GM21717 (cell line): ENCODE results near the gene TSPAN4.

Experiments
- ATAC-seq: cut with Tn5 transposase; IDR thresholded peaks from one replicate; pipeline ENCODE4 v1.9.1; 2021; ENCODE audit warnings: mild to moderate bottlenecking, moderate library complexity; ENCODE audit not compliant: unreplicated experiment

The TSPAN4 gene

DNA sequence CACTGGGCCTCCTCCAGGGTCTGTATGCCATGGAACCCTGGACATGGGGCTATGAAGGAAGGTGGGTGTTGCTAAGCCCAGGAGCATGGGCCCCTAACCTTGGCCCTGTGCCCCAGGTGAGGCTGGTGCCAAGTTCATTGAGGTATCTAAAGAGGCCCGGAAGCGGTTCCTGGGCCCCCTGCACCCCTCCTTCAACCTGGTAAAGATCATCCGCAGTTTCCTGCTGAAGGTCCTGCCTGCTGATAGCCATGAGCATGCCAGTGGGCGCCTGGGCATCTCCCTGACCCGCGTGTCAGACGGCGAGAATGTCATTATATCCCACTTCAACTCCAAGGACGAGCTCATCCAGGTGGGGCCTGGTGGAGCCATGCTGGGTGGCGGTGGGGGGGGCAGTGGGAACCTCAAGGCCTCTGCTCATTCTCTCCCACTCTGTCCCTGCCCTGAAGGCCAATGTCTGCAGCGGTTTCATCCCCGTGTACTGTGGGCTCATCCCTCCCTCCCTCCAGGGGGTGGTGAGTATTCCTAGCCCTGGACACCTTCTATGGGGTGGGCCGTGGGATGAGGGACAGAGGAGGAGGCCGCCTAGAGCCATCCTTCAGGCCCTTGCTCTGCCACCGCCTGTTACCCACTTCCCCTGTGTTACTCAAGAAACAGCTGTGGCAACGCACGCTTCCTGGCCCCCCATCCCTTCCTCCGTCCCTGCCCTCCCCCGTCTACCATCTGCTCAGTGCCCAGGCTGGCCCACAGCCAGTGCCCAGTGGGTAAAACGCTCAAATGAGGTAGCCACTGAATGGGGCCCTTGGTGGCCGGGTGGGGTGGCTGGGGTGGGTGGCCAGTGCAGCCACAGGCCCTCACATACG is 20.9 kb upstream of the TSPAN4 start:
- no peak for ATAC-seq

DNA sequence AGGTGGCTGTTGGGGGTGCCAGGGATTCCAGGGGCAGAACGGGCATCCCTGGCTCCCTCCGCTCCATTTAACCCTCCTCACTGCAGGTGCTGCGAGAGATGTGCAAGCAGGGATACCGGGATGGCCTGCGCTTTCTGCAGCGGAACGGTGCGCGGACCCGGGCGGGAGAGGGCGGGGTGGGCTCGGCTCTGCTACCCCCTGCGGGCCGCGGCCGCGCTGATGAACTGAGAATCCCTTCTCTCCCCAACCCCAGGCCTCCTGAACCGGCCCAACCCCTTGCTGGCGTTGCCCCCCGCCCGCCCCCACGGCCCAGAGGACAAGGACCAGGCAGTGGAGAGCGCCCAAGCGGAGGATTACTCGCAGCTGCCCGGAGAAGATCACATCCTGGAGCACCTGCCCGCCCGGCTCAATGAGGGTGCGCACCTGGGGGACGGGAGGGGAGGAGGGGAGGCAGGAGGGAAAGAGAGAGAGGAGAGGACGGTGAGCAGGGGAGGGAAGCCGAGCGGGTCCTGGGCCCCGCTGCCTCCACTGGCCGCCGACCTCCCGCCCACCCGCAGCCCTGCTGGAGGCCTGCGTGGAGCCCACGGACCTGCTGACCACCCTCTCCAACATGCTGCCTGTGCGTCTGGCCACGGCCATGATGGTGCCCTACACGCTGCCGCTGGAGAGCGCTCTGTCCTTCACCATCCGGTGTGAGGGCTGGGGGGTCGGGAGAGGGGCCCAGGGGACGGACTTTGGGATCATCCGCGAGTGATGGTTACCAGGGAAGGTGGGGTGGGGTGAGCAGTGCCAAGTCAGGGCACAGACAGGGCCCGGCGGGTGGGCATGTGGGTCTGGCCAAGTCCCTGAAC is 19.0 kb upstream of the TSPAN4 start:
- no peak for ATAC-seq

DNA sequence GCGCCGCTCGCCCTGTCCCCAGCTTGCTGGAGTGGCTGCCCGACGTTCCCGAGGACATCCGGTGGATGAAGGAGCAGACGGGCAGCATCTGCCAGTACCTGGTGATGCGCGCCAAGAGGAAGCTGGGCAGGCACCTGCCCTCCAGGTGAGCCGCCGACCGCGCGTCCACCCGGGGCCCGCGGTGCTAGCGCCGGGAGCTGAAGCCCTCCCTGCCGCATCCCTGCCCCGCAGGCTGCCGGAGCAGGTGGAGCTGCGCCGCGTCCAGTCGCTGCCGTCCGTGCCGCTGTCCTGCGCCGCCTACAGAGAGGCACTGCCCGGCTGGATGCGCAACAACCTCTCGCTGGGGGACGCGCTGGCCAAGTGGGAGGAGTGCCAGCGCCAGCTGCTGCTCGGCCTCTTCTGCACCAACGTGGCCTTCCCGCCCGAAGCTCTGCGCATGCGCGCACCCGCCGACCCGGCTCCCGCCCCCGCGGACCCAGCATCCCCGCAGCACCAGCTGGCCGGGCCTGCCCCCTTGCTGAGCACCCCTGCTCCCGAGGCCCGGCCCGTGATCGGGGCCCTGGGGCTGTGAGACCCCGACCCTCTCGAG is 18.3 kb upstream of the TSPAN4 start:
- no peak for ATAC-seq

DNA sequence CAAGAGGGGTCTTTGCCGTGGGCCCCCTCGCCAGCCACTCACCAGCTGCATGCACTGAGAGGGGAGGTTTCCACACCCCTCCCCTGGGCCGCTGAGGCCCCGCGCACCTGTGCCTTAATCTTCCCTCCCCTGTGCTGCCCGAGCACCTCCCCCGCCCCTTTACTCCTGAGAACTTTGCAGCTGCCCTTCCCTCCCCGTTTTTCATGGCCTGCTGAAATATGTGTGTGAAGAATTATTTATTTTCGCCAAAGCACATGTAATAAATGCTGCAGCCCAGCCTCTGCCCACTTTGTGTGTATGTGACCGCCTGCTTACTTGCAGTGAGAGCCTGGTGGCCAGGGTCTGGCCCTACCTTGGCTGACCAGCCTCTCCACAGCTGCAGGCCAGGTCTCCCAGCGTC is 17.7 kb upstream of the TSPAN4 start:
- no peak for ATAC-seq

DNA sequence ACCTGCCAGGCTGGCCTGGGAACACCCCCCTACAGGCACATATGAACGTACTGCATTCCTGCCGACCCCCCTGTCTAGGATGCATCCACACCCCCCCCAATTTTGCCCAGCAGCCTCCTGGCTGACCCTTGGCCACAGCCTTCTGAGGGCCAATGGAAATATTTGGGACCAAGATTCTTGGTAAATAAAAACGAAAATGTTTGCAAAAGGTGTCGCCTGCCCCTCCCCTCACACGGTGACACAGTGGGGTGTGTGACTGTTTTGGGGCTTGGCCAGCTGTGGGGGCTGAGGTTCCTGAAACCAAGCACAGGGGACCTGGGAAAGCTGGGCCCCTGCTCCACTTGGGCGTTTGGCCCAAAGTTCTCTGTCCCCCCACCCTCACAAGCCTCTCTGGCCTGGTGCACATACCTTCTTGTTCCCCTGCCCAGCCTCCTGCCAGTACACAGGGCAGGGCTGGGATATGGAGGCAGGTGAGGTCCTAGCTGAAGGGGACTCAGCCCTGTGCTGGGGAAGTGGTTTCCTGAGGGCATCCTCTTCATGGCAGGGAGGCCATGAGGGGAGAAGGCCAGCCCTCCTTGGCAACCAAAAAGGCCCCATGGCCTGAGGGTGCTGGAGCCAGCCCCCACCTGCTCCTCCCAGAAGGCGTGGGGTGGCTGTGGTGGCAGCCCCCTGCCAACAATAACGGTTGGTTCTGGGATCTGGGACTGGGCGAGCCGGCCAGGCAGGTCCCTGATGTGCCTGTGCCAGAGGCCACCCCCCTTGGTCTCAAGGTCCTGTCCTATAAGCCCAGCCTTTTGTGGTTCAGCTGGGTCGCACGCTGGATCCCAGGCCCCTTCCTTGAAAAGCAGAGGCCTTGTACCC is 17.1 kb upstream of the TSPAN4 start:
- no peak for ATAC-seq

DNA sequence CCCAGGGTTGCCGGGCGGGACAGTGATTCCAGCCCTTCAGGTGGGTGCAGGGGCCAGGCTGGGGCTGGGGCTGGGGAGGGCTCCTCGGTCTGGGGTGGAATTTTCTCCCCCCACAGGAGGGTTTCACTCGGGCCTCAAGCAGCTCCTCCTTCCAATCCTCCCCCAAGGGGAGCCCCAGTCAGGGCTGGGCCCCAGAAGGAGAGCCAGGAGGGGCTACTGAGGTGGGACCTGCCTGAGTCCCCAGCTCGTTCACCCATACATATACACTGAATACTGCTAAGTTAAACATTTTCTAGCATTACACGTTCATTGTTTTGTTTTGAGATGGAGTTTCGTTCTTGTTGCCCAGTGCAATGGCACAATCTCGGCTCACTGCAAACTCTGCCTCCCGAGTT is 16.4 kb upstream of the TSPAN4 start:
- no peak for ATAC-seq

DNA sequence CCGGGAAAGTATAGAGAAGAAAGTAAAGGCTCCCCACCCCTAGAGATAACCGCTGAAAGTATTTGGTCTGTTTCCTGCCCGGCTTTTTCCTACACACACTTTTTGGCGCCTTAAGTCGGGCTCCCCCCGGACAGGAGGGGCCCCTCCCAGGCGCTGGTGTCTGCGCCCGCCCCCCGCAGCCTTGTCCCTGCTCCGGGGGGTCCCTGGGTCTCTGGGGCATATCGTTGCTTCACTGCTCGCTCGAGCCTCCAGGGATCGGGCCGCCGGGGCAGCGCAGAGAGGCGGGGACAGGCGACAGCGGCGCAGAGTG is 15.9 kb upstream of the TSPAN4 start:
- no peak for ATAC-seq

DNA sequence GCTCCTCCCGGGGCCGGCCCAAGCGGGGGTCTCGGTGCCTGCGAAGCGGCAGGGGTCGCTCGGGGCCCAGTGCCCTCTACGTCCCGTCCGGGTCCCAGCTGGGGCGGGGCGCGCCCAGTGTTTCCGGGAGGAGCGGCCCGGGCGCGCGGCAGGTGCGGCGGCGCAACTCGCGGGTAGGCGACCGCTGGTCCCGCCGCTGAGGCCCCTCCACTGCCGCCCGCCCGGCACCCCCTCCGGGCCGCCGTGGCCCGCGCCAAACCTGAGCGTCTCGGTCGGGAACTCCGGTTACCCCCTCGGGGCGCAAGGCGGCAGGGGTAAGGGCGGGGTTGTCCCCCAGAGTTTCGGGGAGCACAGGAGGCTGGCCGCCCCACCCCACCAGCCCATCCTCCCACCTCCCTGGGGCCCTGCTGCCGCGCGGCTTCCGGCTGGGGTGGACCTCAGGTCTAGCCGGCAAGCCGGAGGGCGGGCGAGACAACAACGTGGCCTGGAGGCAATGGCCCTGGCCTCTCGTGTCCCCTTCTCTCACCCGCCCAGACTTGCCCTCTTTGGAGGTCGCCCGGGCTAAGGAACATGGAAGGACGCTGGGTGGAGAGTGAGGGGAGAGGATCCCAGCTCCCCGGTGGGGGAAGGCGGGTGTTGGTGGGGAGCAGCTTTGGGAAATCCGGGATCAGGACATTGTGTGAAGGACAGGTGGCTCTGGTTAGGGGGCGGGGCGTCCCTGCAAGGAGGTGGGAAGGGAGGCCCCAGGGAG is 15.3 kb upstream of the TSPAN4 start:
- ATAC-seq, result peak; percentile 29

DNA sequence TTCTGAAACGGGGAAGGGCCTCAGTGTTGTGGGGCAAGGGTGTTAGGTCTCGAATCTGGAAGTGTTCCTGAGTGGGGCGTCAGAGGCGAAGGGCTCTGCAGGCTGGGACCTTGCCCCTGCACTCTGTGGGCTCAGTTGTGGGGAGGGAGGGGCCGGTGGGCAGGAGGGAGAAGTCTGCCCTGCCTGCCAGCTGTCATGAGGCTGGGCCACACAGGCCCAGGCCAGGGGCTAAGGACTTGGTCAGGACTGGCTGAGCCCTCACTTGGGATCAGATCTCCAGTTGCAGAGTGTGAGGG is 14.8 kb upstream of the TSPAN4 start, which contains the start of gene CRACR2B:
Gene CRACR2B, plus strand, starts transcription at position 23 of the 296 bp plus-strand sequence. CDS start 689 bp downstream, outside the sequence.
- ATAC-seq, result no peak

DNA sequence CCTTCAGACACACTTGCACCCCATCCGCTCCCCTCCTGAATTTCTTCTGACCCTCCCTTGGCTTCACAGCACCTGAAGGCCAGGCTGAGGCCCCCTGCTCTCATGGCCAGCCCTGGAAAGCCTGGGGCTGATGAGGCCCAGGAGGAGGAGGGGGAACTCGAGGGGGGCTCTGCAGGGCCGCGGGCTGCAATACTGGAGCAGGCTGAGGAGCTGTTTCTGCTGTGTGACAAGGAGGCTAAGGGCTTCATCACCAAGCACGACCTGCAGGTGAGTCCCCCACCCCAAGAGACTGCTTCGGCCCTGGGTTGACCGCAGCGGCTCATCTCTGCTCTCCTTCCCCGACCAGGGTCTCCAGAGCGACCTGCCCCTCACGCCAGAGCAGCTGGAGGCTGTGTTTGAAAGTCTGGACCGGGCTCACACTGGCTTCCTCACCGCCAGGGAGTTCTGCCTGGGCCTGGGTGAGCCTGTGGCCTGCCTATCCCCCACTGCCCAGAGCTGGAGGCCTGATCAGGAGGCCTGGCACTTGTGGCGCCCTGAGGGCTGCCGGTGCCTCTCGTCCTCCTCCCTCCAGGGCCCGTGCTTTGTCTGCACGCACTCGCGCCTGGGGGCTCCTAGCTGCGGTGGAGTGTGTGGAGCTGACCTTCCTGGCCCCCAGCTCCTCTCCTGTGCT is 14.0 kb upstream of the TSPAN4 start:
- ATAC-seq, result no peak

DNA sequence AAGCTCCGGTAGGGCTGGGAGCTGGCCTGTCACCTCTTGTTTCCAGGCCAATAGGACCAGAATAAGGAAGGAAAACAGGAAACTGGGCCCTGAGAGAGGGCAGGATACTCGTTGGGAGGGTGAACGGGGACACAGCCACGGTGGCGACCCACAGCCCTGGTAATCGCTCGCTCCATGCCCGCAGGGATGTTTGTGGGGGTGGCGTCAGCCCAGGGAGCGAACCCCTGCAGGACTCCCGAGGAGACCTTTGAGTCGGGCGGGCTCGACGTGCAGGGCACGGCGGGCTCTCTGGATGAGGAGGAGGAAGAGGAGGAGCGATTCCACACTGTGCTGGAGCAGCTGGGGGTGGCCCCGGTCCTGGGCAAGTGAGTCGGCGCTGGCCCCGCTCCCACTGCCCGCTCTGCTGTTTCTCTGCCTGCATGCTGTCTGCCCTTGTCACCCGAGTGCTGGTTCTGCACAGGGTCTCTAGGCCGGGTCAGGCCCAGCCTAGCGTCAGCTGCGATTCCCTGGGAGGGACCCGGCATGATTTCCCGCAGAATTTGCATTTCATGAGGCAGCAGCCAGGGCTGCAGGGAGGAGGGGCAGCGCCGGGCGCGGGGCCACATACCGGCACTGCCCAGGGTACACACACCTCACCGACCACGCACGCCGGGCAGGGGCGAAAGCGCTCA is 13.3 kb upstream of the TSPAN4 start:
- no peak for ATAC-seq

DNA sequence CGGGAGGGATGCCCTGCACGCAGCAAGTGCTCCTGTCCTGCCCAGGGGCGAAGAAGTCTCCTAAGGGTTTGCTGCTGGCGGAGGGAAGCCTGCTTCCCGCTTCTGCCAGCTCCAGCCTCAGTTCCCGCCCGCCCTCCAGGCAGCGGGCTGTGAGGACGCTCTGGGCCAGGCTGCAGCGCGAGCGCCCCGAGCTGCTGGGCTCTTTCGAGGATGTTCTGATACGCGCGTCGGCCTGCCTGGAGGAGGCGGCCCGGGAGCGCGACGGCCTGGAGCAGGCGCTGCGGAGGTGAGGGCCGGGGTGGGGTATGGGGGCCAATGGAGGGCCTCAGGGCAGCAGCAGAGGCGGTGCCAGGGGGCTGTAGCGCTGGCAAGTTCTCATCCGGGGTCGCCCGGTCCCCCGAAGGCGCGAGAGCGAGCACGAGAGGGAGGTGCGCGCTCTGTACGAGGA is 12.8 kb upstream of the TSPAN4 start:
- ATAC-seq, result no peak

DNA sequence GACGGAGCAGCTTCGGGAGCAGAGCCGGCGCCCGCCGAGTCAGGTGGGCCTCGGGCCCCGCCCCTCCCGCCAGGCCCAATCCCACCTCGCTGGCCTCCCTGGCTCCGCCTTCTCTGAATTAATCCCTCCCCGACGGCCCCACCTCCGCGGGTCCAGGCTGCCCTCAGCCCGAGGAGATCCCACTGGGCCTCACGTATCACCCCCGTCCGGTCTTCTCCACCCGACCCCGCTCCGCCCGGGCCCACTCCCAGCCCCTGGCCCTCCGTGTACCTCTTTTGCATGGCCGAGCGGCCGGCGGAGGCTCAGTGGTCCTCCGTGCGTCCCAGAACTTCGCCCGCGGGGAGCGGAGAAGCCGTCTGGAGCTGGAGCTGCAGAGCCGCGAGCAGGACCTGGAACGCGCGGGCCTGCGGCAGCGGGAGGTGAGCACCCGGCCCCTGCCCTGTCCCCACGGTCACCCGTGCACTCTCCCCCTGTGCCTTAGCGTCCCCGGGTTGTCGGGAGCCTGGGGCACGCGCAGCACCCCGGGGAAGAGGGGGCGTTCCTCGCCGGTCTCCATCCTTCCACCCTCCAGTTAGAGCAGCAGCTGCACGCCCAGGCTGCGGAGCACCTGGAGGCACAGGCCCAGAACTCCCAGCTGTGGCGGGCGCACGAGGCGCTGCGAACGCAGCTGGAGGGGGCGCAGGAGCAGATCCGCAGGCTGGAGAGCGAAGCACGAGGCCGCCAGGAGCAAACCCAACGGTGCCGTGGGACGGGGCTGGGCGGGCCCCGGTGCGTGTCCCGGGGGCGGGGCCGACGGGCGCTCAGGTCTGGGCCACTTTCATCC is 12.1 kb upstream of the TSPAN4 start:
- no peak for ATAC-seq

DNA sequence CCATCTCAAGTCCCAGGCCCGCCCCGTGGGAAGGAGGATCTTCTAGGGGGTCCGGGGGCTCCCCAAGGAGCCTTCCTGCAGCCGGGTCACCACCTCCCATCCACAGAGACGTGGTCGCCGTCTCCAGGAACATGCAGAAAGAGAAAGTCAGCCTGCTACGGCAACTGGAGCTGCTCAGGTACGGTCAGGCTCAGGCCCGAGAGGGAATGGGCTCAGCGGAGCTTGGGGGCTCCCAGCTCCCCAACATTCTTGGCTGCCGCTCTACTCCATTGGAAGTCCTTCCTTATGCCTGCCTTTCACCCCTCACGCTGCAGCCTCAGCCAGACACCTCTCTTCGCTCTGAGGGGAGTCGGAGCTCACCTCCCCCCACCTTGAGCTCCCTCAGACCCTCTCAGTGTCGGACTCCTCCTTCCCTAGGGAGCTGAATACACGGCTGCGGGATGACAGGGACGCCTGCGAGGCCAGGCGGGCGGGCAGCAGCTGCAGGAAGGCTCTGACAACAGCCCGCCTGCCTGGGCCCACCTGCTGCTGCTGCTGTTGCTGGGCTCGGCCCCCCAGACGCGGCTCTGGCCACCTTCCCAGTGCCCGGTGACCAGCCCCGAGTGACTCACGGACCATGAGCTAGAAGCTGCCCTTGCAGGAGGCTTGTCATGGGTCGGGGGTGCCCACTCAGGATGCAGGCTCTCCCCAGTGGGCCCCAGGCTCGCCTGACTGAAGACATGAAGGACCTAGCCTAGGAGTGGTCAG is 11.4 kb upstream of the TSPAN4 start:
- no peak for ATAC-seq

DNA sequence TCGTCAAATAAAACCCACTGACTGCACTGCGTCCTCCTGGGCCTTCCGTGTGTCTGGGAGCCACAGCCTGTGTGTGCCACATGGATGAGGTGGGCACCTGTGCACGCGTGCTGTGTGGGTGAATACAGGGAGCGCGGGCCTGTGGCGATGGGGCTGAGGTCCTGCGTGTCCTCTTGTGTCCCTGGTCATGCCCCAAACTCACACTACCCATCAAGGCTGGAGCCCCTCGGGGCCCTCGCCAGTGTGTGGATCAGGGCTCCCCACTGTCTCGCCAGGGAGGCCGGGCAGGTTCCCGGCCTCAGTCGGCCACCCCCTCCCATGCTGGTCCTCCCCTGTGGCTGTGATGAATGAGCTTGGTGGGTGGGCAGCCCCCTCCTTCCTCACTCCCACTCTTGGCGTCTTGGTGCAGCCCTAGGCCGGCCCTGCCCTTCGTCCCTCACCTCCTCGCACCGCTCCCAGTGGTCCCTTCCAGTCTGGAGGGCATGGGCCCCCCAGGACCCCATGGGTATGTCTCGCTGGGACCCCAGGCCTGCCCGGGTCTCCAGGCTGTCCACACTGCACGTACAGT is 10.6 kb upstream of the TSPAN4 start:
- ATAC-seq, result no peak

DNA sequence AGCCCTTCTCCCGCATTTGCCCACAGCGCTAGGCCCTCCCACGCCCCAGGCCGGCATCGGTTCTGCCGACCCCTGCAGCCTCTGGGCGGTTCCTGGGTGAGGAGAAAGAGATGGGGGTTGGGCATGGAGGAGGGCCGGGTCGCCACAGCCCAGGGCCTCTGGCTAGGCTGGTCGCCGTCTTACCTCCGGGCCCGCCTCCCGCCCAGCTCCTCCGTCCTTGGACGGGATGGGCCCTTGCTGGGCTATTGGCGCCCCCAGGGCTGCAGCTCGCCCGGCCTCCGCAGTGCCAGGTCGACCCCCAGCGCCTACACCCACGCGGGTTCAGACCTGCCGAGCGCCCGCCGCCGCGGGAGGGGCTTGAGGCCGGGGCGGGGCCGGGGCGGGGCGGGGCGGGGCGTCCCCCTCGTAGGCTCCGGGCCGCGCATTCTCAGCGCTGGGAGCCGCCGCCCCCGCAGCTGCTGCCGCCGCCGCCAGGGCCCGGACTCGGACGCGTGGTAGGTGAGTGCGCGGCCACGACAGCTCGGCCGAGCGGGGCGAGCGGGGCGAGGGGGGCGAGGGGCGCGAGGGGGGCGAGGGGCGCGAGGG is 10.0 kb upstream of the TSPAN4 start, which contains the start of gene CD151:
Gene CD151, plus strand, starts transcription at position 424 of the 585 bp plus-strand sequence. CDS start 3,118 bp downstream, outside the sequence.
- no peak for ATAC-seq
